ENCODE data around the gene P4HTM.
A peak's percentile ranks its signal among the peaks of the same experiment; 100 is the strongest.
"Not testable (repeated sequence)": the region's sequence is repeated elsewhere in the genome, so short reads cannot be mapped to it uniquely, and the experiment has no call there.

The P4HTM gene

DNA sequence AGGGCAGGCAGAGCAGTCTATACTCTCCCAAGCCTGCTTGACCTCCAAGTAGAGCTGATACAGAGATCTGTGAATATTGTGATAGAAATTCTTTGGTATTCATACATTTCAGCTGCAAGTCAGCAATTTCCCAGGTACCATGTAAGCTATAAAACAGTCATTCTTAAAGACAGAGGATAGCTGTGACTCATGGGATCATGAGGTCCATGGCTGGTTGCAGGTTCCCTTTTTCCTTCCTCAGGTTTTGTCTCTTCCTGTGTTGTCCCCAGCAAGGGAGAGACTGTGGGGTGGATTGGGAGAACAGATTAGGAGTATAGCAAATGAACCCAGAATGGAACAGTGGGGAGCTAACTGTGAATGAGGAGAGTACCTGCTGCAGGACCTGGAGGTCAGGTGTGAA lies 5.4 kb upstream of the P4HTM start:
- DNase-seq, result no peak

DNA sequence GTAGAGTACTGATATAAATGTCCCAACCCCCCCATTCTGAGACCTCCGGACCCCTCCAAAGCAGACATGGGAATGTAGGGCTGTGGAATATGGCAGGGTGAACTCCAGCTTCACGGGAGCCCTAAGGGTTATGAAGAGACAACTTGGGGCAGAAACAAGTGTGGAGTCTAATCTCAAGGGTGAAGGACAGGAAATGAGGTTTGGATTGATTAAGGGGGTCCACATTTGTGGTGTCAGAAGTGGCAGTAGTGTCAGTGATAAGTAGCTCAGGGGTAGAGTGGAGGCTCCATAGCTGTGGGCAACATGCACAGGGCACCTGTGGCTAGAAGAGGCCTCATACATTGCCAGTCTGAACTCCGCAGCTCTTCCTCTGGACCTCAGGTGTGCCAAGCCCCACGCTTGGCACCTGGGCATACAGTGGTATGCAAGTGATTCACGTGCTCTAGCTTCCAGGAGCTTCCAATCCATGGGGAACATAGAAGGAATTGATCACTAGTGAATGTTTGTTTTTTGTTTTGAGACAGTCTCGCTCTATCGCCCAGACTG lies 4.1 kb upstream of the P4HTM start:
- DNase-seq, result no peak

DNA sequence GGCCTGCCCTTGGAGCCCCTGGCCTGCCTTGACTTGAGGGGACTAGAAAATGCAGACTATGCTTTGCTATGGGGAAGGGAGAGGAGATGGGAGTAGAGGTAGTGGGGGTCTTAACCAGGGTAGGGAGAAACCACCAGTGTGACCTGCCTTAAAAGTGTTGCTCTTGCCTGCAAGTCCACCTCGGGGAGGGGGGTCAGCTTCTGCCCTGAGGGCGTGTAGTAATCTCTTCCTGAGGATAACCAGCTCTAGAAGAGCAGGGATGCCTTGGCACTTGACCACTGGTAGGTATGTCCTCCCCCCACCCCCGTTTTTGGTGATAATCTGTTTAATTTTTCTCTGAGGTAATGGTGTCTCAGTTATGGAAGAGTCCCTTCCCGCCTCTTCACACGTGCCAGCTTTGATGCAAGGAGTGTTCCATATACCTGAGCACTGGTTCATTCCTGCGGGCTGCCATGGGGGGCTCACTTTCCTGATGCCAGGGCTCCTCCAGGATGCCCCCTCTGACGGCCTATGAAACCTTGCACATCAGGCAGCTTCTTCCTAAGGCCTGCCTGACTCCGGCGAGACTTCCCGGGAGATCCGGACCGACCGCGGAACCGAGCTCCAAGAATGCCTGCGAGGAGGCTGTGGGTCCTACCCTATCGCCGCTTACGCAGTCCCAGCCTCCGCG lies 780 bp upstream of the P4HTM start:
- no peak for DNase-seq

DNA sequence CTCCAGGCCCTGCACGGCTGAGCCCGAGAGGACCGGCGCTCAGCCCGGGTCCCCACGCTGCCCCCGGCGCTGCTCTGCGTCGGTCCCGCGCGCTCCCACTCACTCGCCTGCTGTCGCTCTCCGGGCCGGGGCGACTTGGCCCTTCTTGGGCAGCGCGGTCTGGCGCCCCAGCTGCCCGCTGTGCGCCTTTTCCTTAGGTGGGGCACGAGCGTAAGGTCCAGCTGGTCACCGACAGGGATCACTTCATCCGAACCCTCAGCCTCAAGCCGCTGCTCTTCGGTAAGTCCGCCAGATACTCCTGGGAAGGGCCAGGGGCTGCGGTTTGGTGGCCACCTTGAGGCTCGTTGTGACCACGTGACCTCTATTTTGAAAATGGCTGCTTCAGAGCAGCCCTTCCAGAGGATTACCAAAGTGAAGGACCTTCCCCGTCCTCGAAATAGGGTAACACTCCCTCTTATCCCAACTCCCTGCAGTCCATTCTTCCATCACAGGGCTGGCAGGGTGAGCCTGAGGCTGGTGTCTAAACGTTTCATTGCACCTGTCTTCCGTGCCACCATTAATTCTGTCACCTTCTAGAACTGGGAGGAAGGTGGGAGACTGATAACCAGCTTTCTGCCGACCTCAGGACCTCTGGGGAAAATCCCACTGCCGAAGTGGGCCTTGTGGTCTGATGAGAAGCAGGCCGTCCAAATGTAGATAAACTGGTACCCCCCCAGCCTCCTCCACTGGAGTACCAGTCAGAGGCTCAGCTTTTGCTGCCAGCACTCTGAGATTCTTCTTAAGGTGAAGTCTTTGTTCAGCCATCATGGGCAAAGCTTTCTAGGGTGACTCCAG lies 812 bp downstream of the P4HTM start:
- peak in 1 of 2 donors; percentile 40 for DNase-seq

DNA sequence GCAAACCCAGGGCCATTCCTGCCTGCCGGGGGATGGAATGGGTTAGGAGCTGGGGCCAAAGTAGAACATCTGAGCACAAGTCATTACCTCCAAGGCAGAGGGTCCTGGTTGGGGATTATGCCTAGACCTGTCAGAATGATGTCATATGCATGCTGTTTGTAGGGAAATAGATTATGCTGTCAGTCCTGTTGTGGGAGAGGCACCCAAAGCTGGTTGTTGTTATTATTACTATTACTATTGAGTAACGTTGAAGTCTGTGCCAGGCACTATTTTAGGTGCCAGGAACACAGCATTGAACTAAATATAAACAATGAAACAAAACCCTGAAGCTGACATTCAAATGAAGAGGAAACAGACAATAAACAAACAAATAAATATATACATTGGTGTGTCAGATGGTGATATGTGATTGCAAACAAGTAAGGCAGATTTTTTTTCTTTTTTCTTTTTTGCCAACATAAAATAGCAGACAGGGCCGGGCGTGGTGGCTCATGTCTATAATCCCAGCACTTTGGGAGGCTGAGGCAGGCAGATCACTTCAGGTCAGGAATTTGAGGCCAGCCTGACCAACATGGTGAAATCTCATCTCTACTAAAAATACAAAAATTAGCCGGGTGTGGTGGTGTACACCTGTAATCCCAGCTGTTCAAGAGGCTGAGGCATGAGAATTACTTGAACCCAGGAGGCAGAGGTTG lies 2.0 kb downstream of the P4HTM start:
- no peak for DNase-seq

DNA sequence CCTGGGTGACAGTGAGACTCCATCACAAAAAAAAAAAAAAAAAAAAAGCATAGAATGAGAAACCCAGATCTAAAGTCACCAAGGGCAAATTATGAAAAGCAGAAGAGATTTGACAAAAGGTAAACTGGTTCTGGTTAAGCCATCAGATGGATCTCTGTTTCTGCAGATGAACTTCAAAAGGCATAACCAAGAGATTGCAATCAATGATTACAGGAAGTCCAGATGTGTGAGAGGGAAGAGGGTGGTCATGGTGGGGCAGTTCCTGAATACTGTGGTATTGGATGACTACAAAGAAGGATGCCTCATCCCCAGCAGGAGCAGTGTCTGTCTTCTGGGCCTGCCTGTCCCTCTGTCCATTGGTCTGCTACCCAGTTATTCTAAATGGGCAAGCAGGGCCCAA lies 3.8 kb downstream of the P4HTM start:
- no peak for DNase-seq

DNA sequence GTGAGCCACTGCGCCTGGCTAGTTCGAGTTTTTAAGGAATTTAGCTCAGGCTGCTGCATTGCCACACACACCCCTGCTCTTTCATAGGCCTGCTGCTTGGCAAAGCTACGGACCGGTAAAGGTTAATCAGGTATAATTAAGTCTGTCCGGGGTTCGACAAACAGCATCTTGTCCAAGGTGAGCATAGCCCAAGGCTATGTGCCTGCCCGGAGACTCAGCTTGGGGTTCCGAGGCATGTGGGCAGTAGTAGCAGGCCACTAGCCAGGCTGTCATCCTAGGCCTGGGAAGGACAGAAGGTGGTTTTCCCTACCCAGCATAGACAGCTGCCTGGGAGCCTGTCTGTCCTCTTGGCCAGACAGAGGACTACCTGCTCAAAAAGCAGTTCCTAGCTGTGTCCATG lies 6.6 kb downstream of the P4HTM start:
- DNase-seq, result no peak

DNA sequence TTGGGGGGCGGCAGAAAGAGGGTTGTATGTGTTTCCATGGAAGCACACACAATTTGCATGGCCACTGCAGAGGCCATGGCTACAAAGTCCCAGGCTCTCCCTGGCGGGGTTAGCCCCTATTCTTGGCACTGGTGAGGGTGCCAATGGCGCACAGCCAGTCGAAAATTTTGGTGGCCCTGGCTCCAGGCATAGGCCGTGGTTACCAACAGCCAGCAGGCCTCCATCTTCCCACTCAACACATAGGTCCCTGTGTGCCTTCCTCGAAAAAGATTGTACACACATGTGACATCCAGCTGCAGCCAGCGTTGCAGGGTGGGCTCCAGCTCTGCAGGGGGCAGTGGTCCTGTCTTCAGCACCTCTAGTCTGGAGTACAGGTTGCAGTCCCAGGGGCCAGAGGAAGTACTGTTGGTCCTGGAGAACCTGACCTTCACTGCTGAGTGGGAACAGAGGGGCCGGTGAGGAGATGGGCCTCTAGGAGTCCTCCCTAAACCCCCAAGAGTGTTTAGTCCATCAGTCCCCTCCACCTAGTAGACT lies 7.1 kb downstream of the P4HTM start:
- no peak for DNase-seq

DNA sequence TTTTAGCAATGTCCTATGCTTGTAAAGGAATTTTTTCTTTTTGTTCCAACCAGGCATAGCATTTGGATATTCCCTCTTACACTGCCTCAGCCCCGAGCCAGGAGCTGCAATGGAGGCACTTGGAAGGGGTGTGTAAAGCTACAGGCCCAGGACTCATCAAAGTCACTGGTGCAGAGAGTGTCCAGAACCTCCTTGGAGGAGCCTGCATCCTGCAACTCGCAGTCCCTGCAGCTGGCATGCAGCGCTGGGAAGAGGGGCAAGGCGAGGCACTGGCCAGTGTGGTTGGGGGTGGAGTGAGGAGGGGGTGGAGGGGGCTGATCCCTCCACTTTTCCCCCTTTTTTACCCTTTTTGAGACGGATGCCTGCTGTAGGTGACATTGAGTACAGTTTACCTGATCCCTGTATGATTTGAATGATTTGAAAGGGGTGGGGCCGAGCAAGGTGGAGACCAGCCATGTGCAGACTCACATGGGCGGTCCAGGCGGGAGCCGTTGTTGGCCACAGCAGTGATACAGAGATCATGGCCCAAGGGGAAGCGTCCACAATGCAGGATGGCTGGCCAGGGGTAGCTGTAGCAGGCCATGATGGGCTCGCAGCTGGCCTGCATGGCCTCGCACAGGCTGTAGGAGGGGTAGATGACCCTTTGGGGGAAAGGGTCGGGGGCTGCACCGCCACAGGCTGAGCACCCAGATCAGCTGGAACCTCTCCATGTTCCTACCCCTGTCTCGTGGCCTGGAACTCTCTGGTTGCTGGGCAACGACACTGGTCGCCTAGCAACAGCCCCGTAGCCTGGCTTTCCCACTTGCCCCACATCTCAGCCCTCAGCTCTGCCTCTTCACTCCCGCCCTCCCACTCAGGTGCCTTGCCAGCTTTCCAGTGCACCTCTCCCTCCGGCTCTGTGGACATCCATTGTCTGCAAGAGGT lies 7.9 kb downstream of the P4HTM start:
- DNase-seq, result no peak

DNA sequence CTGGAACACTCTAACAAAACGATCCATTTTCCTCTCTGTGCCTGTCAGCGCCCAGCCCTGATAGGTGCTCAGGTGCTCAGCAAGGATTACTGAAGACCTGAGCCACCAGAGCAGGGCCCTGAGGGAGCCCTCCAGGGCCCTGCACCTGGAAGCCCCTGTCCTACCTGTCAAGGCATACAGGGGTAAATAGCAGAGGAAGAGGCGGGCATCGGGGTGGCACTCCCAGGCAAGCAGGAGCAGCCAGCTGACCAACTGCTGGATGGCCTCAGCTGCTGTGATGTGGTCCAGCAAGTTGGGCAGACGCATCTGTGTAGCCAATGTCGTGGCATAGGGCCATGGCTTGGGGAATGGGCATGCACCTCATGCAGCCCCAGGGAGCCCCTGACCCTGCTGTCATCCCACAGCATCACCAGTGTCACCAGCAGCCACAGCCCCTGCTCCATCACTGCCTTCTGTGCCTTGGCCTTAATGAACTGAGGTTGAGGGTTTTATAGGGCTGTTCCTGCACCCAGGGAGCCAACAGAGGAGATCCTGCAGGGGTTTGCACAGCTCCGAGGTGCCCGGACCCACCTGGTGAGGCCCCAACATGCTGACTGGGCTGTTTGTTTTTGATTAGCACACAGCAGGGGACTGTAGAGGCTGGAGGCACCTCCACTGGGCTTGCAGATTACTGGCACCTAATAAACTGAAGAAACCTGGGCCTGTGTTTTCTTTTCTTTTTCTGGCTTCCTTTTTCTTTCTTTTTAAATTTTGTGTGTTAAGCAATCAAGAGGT lies 9.2 kb downstream of the P4HTM start:
- DNase-seq, result no peak

DNA sequence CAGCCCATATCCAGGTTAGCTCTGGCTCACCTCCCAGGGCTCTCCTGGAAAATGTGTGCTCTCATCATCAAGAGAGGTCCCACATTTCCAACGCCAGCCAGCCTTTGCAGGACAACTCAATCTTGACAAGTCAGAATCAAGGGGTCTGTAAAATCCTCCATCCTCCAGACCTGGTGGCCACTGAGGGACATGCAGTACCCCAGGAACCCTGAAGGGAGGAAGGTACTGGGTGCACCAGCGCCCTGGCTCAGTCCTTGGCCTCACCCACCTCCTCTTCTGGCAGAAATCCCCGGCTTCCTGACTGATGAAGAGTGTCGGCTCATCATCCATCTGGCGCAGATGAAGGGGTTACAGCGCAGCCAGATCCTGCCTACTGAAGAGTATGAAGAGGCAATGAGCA lies 11.1 kb downstream of the P4HTM start:
- DNase-seq, result no peak

DNA sequence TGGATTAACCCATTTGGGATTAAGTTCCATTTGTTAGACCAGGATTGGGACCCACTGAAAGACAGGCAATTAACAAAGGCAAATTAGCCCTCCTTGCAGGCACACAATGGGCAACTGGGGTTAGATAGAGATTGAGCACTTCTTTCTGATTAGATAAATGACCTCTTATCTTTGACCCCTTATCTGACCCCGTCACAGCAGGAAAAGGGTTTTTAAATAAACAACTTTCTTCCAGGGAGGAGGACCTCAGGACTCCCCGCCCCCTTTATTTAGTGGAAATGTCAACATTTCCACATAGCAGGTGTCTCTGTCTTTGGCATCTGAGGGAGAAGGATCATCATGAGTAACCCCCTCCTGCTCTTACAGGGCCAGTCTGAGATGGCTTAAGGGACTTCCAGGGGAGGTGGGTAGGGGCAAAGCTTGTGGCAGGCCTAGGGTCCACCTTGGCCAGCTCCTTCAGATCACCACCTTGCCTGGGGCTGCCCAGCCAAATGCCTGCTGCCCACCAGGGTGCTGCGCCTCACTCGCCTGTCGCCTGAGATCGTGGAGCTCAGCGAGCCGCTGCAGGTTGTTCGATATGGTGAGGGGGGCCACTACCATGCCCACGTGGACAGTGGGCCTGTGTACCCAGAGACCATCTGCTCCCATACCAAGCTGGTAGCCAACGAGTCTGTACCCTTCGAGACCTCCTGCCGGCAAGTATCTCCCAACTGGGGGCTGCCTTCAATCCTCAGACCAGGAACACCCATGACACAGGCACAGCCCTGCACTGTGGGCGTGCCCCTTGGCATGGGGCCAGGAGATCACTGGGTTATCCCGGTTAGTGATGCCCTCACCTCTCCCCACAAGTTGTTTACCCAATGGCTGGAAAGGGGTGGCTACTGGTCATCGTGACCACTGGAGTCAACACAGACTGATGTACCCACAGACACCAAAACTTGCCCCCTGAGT lies 14.6 kb downstream of the P4HTM start:
- no peak for DNase-seq

DNA sequence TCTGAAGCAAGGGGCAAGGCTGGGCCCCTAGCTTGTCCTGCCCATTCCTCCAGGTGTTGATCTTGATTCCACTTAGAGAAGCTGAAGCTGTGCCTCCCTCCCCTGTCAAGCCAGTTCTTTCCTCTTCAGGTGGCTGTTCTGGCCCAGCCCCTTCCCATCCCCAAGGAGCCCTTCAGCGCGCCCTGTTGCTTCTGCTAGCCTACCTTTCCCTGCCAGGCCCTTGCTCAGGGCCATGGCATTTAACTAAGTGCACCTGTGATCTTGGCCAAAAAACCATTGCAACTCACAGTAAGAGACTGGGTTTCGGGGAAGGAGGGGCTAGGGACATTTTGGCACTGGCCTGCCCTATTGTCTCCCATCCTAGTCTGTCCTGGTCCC lies 15.3 kb downstream of the P4HTM start:
- DNase-seq, result no peak

DNA sequence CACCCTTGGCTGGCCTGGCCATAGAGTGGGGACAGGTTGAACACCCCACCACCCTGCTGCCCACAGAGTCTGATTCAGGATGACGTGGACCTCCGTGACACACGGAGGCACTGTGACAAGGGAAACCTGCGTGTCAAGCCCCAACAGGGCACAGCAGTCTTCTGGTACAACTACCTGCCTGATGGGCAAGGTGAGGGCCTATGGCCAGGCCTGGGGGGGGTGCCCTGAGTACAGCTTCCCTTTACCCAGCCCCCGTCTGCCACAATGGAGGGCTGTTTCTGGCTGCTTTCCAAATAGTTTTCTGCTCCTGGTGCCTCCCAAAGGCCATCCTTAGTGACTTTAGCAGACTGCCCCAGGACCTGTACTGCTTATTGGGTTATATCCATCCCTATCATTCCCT lies 16.0 kb downstream of the P4HTM start:
- DNase-seq, result no peak

DNA sequence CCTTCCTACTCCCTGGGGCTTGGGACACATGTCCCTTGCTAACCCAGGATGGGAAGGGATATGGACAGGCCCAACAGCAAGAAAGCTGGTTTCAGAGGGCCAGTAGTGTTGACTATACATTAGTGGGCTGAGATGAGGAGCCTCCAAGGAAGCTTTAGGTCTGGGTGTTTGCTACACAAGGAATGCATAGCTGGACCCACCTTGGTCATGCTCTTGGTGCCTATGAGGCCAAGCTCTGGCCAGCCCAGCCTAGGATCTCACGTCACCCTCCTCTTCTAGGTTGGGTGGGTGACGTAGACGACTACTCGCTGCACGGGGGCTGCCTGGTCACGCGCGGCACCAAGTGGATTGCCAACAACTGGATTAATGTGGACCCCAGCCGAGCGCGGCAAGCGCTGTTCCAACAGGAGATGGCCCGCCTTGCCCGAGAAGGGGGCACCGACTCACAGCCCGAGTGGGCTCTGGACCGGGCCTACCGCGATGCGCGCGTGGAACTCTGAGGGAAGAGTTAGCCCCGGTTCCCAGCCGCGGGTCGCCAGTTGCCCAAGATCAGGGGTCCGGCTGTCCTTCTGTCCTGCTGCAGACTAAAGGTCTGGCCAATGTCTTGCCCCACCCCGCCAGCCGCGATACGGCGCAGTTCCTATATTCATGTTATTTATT lies 16.5 kb downstream of the P4HTM start:
- no peak for DNase-seq

DNA sequence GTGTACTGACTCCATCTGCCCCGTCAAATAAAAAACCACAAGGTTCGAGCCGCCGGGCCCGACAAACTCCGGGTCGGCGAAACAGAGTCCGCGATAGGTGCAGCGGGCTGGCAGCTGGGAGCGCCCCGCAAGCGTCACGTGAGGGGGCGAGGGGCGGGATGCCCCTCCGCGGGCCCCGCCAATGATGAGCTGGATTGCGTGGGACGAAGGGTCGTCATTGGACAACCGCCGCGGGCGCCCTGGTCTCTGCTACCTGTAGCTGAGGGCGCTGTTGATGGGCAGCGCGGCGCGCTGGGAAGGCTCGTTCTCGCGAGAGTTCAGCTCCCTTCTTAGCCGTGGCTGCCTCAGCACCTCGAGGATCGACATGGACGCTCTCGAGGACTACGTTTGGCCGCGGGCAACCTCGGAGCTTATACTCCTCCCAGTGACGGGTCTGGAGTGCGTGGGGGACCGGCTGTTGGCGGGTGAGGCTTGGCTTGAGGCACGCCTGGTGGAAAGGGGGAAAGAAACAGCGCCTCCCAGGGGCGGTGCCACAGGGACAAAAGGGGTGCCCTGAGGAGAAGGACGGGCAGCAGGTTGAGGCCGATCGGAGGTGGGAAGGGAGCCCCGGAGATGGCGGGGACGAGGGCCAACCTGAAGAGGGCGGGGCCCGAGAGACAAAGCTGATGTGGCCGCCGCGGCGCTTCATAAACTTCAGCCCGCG lies 17.2 kb downstream of the P4HTM start, which contains the start of gene WDR6:
Gene WDR6 (plus strand): TSS at position 324 of the 703 bp plus-strand sequence. CDS start 41 bp downstream, at position 365.
- peak; percentile 98 for DNase-seq

DNA sequence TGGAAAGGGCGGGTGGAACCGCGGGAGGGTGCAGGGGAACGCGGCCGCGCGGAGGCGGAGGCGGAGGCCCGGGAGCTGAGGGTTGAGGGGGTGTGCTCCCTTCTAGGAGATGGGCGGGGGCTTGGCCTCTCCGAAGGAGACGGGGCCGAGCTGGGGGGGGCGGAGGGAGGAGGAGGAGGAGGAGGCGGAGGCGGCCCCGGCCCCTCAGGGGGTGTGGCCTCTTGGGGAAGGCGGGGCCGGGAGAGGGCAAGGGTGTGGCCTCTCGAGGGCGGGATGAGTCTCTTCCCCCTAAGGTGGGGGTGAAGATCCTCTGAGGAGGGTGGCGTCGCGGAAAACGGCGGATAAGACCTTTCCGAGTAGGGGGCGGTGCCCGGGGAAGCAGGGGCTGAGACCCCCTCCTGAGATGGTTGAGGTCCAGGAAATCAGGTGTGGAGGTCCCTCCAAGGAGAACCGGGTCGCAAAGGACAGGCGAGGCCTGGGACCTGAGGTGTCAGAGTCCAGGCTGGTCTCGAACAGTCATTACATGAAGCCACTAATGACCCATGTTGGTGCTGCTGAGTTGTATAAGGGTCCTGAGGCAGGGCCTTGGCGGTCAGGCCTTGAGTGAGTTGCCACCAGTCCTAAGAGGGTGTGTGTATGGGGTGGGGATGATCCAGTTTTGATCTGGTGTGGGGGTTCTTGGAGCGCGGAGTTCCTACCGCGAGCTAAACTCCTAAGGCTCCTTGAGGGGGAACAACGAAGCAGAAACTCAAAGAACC lies 17.9 kb downstream of the P4HTM start:
- DNase-seq, result peak; percentile 88 to 92

DNA sequence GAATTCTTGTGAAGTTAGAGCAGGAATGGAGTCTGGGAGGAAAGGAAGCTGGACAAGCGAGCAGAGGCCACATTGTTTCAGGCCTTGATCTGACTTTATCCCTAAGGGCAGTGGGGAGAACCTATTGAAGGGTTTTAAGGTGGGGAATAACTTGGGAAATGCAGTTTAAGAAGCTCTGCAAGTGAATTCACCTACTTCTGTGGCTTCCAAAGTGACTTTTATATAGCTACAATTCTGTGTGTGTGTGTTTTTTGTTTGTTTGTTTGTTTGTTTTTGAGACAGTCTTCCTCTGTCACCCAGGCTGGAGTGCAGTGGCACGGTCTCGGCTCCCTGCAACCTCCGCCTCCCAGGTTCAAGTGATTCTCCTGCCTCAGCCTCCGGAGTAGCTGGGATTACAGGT lies 18.6 kb downstream of the P4HTM start:
- not testable (repeated sequence) for DNase-seq

Data from CD4-positive, alpha-beta T cell treated with Interleukin-4 for 1 hour (primary cell).